IMR-90 (cell line): ENCODE measurements around the gene METTL2A. TPM values are rescaled to one million over a fixed set of nuclear protein-coding genes. Genes with fewer than 3 reads are reported as not detected.
"Not testable (repeated sequence)": the region's sequence is repeated elsewhere in the genome, so short reads cannot be mapped to it uniquely, and the experiment has no call there.

Experiments
- ATAC-seq: fragments of 200-7000 bp; cut with Tn5 transposase; 2 replicates; pipeline ENCODE4 v1.9.1; 2020; ENCODE audit warnings: low read depth, mild to moderate bottlenecking, moderate library complexity
- BruUV-seq: library from RNA; stranded (reverse); fragments of 400-500 nt; replicated peaks from 2 replicates; lab custom pipeline; 2021; lab: Mats Ljungman, UMichigan
- CTCF ChIA-PET: fragments of 300-600 bp; formaldehyde crosslinking; extraction: SDS; loops from one replicate; lab custom pipeline; 2021; ENCODE audit warnings: antibody characterized with exemption; lab: Yijun Ruan, JAX
- POLR2A ChIA-PET: fragments of 300-600 bp; sonication (Branson Sonifier 250); formaldehyde crosslinking; loops from one replicate; lab custom pipeline; 2022; ENCODE audit warnings: antibody characterized with exemption; ENCODE audit not compliant: unreplicated experiment; lab: Charles Lee
- DNase-seq: peaks from one replicate; pipeline ENCODE4 v3.0.0; 2013
- H2AFZ ChIP-seq: replicated peaks from 2 replicates; pipeline ENCODE3; 2013; ENCODE audit warnings: low read length, mild to moderate bottlenecking; ENCODE audit not compliant: poor library complexity
- H2AK5ac ChIP-seq: 2 replicates; pipeline ENCODE4 v1.6.1; 2013; ENCODE audit warnings: low read depth, low read length, inconsistent platforms
- H2AK9ac ChIP-seq: replicated peaks from 2 replicates; pipeline ENCODE3; 2013; ENCODE audit warnings: mild to moderate bottlenecking, low read depth, low read length, moderate library complexity; ENCODE audit not compliant: poor library complexity
- H2BK120ac ChIP-seq: 2 replicates; pipeline ENCODE4 v1.6.1; 2013; ENCODE audit warnings: low read depth, low read length, inconsistent platforms
- H2BK15ac ChIP-seq: 3 replicates; pipeline ENCODE4 v1.6.1; 2013; ENCODE audit warnings: low read depth, low read length, inconsistent platforms
- H2BK20ac ChIP-seq: 2 replicates; pipeline ENCODE4 v1.6.1; 2013; ENCODE audit warnings: low read depth, mild to moderate bottlenecking, inconsistent platforms, low read length, moderate library complexity
- H2BK5ac ChIP-seq: 2 replicates; pipeline ENCODE4 v1.6.1; 2013; ENCODE audit warnings: mild to moderate bottlenecking, low read depth, low read length, inconsistent platforms; ENCODE audit not compliant: poor library complexity, severe bottlenecking
- H3K14ac ChIP-seq: replicated peaks from 2 replicates; pipeline ENCODE4 v1.6.1; 2013; ENCODE audit warnings: low read depth, low read length, inconsistent platforms
- H3K18ac ChIP-seq: 2 replicates; pipeline ENCODE4 v1.6.1; 2013; ENCODE audit warnings: low read depth, low read length, control low read depth
- H3K23ac ChIP-seq: 2 replicates; pipeline ENCODE4 v1.6.1; 2013; ENCODE audit warnings: low read depth, low read length, inconsistent platforms
- H3K27ac ChIP-seq: 2 replicates; pipeline ENCODE4 v1.5.1; 2013; ENCODE audit warnings: mild to moderate bottlenecking, control low read depth, low read length; ENCODE audit not compliant: insufficient read depth
- H3K27me3 ChIP-seq: 2 replicates; pipeline ENCODE4 v1.6.1; 2013; ENCODE audit warnings: low read length; ENCODE audit not compliant: control insufficient read depth, insufficient read depth
- H3K36me3 ChIP-seq: 2 replicates; pipeline ENCODE4 v1.6.1; 2013; ENCODE audit warnings: low read length, mixed read lengths; ENCODE audit not compliant: control insufficient read depth, insufficient read depth
- H3K4ac ChIP-seq: 2 replicates; pipeline ENCODE4 v1.6.1; 2013; ENCODE audit warnings: low read depth, low read length, inconsistent platforms
- H3K4me1 ChIP-seq: 2 replicates; pipeline ENCODE4 v1.6.1; 2013; ENCODE audit warnings: low read length, mixed read lengths; ENCODE audit not compliant: control insufficient read depth, insufficient read depth
- H3K4me2 ChIP-seq: 2 replicates; pipeline ENCODE4 v1.6.1; 2013; ENCODE audit warnings: low read depth, mild to moderate bottlenecking, control low read depth, low read length, moderate library complexity
- H3K4me3 ChIP-seq: 2 replicates; pipeline ENCODE4 v1.5.1; 2013; ENCODE audit warnings: low read depth, mild to moderate bottlenecking, control low read depth, low read length, moderate library complexity; ENCODE audit not compliant: insufficient read depth
- H3K56ac ChIP-seq: 2 replicates; pipeline ENCODE4 v1.6.1; 2013; ENCODE audit warnings: low read length, inconsistent platforms; ENCODE audit not compliant: insufficient read depth; ENCODE audit errors: extremely low read depth
- H3K79me1 ChIP-seq, 2 experiments: 2 replicates each; pipeline ENCODE4 v1.6.1; 2013; ENCODE audit warnings: low read length in 2 of 2, inconsistent platforms in 1 of 2, low read depth in 1 of 2
- H3K9ac ChIP-seq: 2 replicates; pipeline ENCODE4 v1.6.1; 2013; ENCODE audit warnings: low read depth, low read length, control low read depth
- H3K9me1 ChIP-seq: 2 replicates; pipeline ENCODE4 v1.6.1; 2013; ENCODE audit warnings: low read length, inconsistent platforms; ENCODE audit not compliant: insufficient read depth
- H3K9me3 ChIP-seq: 2 replicates; pipeline ENCODE4 v1.6.1; 2013; ENCODE audit warnings: low read length; ENCODE audit not compliant: control insufficient read depth, insufficient read depth
- H4K20me1 ChIP-seq: 2 replicates; pipeline ENCODE4 v1.6.1; 2013; ENCODE audit warnings: low read length, inconsistent platforms; ENCODE audit not compliant: insufficient read depth
- H4K5ac ChIP-seq: 2 replicates; pipeline ENCODE4 v1.6.1; 2013; ENCODE audit warnings: mild to moderate bottlenecking, low read depth, low read length, control low read depth
- H4K8ac ChIP-seq, 2 experiments: 2 replicates each; pipeline ENCODE4 v1.6.1; 2013; ENCODE audit warnings: low read depth in 2 of 2, low read length in 2 of 2, control low read depth in 1 of 2, inconsistent platforms in 1 of 2
- H4K91ac ChIP-seq: 2 replicates; pipeline ENCODE4 v1.6.1; 2013; ENCODE audit warnings: low read depth, low read length, inconsistent platforms; ENCODE audit not compliant: insufficient read depth
- WGBS, 2 experiments: methylation state at CpG; one replicate each; pipeline versions ENCODE4 v1.1.5 to v1.1.7; 2013; ENCODE audit warnings: missing lambda C conversion rate in 2 of 2; ENCODE audit not compliant: insufficient read length in 1 of 2; ENCODE audit errors: extremely low coverage in 2 of 2; 5-methylcytosine and 5-hydroxymethylcytosine counted together
- dilution Hi-C: fragments of 300-500 bp; cut with HindIII; formaldehyde crosslinking; loops from one replicate; pipeline ENCODE4 v1.14.3; 2018; ENCODE audit warnings: low sequenced_read_pairs; ENCODE audit not compliant: unreplicated experiment
- in situ Hi-C: fragments of 300-500 bp; cut with MboI; formaldehyde crosslinking; loops from 3 replicates; pipeline ENCODE4 v1.14.3; 2019; ENCODE audit warnings: low sequenced_read_pairs, inconsistent platforms, mixed read lengths
- intact Hi-C: fragments of 100-400 bp; cut with micrococcal nuclease; formaldehyde crosslinking; loops from 2 replicates; pipeline ENCODE4 v1.10.0; 2022
- polyA plus RNA-seq, 3 experiments: library from polyadenylated mRNA; depleted of rRNA; stranded (reverse); fragments of >200 nt; gene quantifications; 2 replicates each; pipeline ENCODE4 v1.2.3, GENCODE V29; 2012; ENCODE audit warnings: low replicate concordance in 1 of 3
- total RNA-seq: library from RNA; depleted of rRNA; stranded (reverse); fragments of >200 nt; gene quantifications from 2 replicates; pipeline ENCODE4 v1.2.3, GENCODE V29; 2012

METTL2A gene
- total and polyA plus RNA-seq, 2 of the 4 experiments (the other 2 are of a cell fraction): 12.0 to 24.6 TPM

DNA sequence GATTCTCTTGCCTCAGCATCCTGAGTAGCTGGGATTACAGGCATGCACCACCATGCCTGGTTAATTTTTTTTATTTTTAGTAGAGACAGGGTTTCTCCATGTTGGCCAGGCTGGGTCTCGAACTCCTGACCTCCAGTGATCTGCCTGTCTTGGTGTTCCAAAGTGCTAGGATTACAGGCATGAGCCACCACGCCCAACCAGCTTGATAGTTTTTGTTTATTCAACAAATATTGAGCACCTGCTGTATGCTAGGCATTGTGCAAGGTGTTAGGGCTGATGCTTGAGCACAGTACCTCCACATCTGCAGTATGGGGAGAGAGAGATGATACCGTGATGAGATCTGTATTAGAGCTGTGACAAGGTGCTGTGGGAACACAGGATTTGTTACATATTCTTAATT lies 58.9 kb downstream of the METTL2A start:
- H4K8ac ChIP-seq, H3K23ac ChIP-seq, H3K9me3 ChIP-seq, H2BK120ac ChIP-seq, H3K27me3 ChIP-seq, H3K4me1 ChIP-seq, H3K36me3 ChIP-seq, ATAC-seq, H3K4me3 ChIP-seq, H2BK15ac ChIP-seq, DNase-seq, H3K27ac ChIP-seq, H3K79me1 ChIP-seq, H3K4ac ChIP-seq, H3K9me1 ChIP-seq, H4K91ac ChIP-seq, H2AK5ac ChIP-seq, H2BK5ac ChIP-seq, H3K9ac ChIP-seq, POLR2A ChIA-PET, H3K56ac ChIP-seq, in situ Hi-C loops, H3K18ac ChIP-seq, H2BK20ac ChIP-seq, H3K4me2 ChIP-seq, H2AK9ac ChIP-seq, H2AFZ ChIP-seq, dilution Hi-C loops, H3K14ac ChIP-seq, CTCF ChIA-PET, H4K5ac ChIP-seq, intact Hi-C loops: not testable (repeated sequence)
- peaks cover 13% of the 10 kb centered on the region; the same call in 1 of the 2 replicates for H4K20me1 ChIP-seq
- BruUV-seq: TSS peak; percentile 7
- WGBS, 2 experiments: no CpG with 5 or more reads among the region's 3 CpGs

DNA sequence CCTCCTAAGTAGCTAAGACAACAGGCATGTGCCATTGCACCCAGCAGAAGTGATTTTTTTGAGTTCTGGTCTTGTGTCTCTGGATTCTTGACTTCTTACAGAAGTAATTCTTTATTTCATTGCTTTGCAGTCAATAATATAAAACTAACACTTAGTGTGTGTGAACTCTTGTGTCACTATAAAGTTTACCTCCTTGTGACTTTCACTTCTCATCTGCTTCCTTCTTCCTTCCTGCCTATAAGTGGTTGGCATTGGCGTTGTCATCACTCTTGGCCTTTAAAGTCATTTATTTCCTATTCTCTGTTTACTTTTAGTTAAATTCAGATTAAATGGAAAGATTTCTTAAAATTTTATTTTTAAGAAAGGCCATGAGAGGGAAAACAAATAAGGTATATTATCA lies 67.3 kb downstream of the METTL2A start:
- H4K5ac ChIP-seq, H2BK15ac ChIP-seq, H3K56ac ChIP-seq, H3K9ac ChIP-seq, H2AK5ac ChIP-seq, POLR2A ChIA-PET, H3K23ac ChIP-seq, H2BK20ac ChIP-seq, H3K4me3 ChIP-seq, BruUV-seq, H3K18ac ChIP-seq, H2AK9ac ChIP-seq, H3K4ac ChIP-seq, H3K27me3 ChIP-seq, H3K4me1 ChIP-seq, intact Hi-C loops, in situ Hi-C loops, H3K4me2 ChIP-seq, ATAC-seq, H2BK5ac ChIP-seq, H2BK120ac ChIP-seq, H3K27ac ChIP-seq, CTCF ChIA-PET, dilution Hi-C loops, H3K14ac ChIP-seq, H3K9me3 ChIP-seq, DNase-seq, H4K8ac ChIP-seq, H3K36me3 ChIP-seq, H2AFZ ChIP-seq, H3K9me1 ChIP-seq, H4K91ac ChIP-seq: not testable (repeated sequence)
- peaks cover 0 to 25% of the 10 kb centered on the region in 2 experiments; a peak in 2 of 4 replicates for H3K79me1 ChIP-seq
- peaks cover 44% of the 10 kb centered on the region for H4K20me1 ChIP-seq
- WGBS, 2 experiments: no CpG with 5 or more reads among the region's 1 CpG
